Activated CD8-positive, alpha-beta memory T cell treated with anti-CD3 and anti-CD28 coated beads, Interleukin-2, amount 50 U/mL, for 48 hours (primary cell): ENCODE data around the gene NAA10.
A peak's percentile ranks its signal among the peaks of the same experiment; 100 is the strongest.

ENCODE experiments used
- DNase-seq: peaks from one replicate; pipeline ENCODE4 v3.0.0-alpha.2; 2020

The NAA10 gene

DNA sequence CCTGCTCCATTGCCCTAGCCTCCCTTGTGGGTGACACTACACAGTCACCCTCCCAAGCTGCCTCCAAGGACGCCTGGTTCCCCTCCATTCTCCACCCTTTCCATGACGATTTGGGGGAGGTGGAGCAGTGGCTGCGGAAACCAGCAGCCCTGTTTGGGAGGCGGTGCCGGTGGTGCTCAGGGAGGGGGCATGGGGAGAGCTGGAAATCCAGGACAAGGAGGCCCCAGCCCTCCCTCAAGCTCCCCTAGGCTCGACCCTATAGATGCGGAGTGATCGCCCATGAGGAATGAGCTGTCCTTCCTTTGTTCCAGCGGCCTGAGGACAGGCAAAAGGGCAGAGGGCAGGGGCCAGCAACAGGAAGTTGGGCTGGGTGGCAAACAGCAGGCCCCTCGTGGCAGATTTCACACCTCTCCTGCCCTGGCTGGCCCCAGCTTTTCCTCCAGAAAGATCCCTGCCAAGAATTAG, 13.2 kb upstream of the NAA10 start:
- DNase-seq = no peak

DNA sequence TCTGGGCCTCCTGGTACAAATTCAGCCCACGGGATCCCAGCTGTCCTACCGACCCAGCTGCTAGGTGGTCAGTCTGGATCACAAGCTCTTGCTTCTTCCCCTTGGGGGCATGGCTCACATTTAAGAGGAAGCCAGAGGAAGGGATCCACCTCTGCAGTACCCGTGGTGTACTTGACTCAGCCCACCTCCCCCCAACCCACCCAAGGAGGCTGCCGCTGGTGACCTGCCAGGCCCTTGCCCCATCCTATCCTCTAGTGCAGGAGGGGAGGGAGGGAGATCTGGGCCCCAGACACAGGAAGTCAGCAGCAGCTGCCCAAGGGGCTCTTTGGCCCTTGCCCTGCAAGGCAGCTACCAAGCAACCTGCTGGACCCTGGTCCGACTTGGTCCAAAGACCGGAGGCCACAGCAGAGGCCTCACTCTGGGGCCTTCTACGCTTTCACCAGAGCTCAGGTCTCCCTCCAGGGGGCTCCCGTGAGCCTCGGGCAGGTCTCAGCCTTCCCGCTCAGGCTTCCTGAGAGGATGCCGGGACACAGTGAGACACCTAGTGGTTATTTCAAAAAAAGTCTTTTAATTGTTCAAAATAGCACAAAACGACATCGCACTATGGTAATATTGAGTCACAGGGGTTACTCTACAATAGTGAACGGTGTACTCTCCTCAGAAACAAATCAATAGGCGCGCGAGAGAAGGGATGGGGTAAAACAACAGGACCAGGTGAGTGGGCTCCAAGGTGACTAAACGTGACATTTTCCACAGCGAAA, 12.4 kb upstream of the NAA10 start:
- peak; percentile 82 for DNase-seq

DNA sequence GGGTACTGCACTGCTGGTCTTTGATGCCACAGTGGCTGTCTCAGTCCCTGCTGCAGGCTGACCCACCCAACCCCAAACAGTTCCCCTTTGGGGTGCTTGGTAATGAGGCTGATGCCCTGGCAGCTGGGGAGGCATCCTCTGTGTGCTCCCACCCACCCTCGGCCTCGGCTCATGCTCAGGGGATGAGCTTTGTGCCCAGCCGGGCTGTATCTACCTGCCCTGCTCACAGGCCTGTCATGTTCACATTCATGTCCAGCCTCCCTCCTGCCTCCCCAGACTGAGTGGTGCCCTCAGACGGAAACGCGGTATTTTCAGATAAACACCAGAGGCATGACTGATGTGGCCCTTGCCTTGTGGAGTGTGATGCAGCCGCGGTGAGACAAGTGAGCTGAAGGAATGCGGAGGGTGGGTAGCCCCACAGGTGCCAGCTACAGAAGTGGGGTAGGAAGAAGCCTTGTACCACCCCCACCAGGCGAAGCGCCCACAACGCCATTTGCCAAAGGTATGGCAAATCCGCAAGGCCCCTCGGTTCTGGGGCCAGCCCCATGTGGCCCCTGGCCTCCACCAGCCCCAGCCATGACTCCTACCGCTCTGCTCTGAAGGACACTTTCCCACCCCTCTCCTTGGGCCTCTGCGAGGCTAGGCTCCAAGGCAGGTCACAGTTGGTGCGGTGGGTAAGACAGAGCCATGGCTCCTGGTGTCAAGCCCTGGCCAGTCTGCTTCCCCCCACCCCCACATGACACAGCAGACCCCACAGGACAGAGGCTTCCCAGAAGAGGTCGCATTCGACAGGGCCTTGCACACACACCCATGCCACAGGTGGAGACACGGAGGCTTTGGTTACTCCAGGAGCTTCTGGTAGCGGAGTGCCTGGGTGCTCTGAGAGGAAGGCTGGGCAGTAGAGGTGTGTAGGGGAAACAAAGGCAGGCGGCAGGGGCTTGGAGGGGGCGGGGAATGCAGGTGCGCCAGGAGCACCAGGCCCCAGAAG, 11.4 kb upstream of the NAA10 start:
- DNase-seq = no peak

DNA sequence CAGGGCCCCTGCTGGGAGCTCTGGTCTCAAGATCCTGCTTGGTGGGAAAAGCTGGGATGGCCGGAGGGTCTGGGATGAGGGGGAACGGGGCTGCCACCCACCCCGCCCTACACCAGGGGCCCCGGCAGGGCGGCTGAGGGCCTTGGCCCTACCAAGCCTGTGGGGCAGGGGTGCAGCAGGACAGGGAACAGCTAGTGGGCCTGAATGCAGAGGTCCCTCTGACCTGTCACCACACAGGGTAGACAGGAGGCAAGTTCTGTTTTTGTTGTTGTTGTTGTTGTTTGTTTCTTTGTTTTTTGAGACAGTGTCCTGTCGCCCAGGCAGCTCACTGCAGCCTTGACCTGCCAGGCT, 9.9 kb upstream of the NAA10 start:
- no peak for DNase-seq

DNA sequence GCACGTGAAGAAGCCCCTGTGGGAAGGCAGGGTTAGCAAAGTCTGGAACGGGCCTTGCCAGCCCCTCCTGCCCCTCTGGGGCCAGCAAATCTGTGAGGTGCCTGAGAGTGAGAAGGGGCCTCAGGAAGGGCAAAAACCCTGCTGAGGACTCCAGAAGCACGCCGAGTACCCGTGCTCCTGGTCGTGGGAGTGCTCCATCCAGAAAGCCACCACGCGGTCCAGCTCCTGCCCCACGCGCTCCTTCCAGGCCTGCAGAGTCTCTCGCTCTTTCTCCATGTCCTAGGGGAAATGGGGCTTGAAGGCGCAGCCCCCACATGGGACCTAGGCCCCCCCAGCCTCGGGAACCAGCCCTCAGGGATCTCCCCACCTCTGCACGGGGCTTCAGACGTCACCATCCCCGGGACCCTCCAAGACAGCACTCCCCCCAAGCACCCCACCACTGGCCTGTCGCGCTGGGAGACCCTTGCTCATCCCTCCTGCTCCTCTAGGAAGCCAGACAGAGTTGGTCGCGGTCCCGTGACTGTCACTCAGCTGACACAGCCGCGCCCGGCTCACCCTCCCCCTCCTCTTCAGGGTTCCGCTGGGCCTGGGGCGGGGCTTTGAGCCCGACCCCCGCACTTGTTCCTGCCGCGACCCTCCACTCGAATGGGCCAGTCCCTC, 9.4 kb upstream of the NAA10 start, which contains the start of gene RENBP:
TSS of gene RENBP (minus strand) at position 504 of the 660 bp plus-strand sequence. CDS start at position 471, 33 bp downstream.
- DNase-seq = no peak

DNA sequence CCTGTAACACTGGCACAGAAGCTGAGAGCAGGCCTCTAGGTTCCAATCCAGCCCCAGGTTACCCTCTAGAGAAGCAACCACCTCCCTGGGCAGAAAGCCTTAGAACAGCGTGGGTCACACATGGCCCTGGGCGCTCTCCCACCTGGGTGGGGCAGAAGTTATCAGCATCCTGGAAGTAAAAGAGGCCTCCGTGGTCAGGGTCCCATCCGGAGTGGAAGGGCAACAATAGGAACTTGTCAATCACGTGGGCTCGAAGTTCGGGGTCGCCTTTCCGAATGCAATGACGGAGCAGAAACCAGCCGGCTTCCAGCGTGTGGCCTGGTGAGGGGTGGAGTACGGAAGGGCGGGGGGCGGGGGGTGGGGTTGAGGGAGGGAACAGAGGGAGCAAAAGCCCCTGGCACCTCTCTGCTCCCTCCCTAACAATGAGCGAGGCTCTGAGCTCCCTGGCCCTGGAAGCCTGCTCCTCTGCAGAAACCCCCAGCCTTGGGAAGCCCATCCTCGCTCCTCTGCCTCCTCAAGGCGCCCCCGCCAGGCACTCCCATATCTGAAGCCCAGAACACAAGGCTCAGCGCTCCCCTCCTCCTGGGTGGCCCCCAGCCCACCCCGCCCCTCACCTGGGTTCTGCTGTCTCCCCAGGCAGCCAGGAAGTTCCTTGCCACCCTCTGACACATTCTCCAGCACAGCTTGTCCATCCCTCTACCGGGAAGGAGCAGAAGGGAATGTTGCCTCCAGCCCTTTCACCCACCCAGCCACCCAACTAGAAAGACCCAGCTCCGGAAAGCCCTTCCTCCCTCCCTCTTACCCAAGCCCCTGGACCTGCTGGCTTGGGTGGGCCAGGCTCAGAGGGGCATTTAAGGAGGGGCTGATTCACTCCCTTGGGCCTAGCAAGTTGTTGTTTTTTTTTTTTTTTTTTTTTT, 6.8 kb upstream of the NAA10 start:
- no peak for DNase-seq

DNA sequence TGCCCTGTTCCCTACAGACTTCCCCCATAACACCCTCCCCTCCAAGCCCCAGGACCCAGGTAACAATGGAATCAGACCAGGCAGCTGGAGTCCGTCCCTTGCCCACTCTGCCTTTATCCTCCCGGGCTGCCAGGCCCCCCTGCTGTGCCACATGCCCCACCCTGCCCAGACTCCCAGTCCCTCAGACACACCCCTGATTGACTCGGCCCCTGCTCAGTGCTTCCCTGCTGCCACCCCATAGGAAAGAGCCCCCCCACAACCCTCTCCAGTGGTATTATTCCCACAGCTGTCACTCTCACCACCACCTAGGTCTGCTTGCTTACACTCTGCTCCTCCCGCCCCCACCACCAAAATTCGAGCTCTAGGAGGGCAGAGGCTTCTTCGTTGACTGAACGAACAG, 4.7 kb upstream of the NAA10 start:
- DNase-seq = no peak

DNA sequence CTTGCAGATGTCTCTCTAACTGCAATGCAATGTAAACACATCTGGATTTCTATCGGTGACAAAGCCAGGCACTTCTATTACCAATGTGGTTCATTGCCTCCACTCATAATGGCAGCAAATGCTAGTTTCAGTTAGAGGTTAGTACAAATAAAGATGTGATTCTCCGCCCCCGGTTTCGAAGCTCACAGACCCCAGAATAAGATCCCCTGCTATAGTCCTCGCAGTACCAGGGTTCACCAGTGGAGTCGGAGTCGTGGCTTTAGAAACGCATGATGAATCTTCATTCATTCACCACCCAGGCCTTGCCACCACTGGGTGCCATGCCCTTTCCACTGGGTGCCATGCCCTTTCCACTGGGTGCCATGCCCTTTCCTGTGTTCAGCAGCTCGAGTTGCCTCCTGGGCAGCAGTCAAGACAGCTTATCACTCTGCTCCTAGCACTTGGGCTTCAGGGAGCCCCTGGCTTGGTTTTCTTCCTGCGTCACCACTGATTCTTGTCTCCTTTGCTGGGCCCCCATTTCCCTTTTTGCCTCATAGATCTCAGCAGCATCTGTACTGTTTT, 3.5 kb upstream of the NAA10 start:
- DNase-seq = no peak

DNA sequence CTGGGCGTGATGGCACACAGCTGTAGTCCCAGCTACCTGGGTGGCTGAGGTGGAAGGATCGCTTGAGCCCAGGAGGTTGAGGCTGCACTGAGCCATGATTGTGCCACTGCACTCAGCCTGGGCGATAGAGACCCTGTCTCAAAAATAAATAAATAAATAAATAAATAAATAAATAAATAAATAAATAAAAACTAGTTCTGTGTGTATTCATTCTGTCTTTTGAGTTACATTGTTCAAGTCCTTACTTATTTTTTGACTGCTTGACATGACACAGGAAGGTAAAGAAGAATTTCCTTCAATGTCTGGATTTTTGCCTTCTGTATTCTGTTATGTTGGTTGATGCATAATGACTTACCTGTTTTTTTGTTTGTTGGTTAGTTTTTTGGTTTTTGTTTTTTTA, 2.2 kb upstream of the NAA10 start:
- no peak for DNase-seq

DNA sequence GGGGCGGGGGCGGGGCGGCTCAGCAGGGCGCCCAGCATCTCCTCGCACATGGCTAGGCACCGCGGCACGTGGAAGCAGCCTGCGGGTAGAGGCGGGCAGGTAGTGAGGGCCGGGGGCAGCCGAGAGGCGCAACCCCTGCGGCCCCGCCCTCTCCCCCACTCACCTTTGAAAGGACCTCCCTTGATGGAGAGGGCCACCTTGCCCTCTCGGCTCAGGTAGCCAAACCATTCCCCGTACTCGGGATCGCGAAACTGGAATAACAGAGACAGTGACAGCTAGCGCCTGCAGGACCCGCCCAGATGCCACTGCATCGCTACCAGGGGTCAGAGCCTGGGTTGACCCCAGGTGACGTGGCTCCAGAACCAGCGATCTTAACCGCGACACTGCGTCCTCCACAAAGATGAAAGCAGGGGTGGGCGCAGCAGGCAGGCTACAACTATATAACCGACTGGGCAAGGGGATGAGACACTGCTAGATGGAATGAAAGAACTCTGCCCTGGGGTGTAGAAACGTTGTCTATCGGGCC, 552 bp upstream of the NAA10 start:
- DNase-seq = no peak

DNA sequence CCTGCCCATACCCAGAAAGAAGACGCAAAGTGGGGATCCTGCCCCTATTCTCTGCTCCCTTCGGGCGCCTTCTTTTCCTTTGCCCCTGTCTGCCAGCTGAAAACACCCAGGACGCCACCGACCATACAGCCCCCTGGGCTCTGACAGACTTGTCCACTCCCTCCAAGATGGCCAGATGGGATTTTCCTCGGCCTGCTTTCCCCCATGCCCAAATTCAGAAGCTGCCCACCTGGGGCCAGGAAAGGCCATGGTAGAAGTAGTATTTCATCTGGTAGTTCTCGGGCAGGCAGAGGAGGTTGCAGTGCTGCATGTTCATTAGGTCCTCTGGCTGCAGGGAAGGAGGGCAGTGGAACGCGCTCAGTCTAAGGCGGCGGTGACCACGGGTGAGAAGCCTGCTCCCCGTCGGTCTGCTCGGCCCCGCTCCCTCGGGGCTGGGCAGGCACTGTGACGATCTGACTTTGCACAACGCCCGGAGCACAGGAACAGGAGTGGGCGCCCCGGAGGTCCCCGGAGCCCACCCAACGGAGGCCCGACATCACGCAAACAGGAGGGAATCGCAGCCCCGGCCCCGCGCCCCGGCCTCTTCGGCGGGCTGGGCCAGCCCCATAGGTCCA, 582 bp downstream of the NAA10 start:
- no peak for DNase-seq

DNA sequence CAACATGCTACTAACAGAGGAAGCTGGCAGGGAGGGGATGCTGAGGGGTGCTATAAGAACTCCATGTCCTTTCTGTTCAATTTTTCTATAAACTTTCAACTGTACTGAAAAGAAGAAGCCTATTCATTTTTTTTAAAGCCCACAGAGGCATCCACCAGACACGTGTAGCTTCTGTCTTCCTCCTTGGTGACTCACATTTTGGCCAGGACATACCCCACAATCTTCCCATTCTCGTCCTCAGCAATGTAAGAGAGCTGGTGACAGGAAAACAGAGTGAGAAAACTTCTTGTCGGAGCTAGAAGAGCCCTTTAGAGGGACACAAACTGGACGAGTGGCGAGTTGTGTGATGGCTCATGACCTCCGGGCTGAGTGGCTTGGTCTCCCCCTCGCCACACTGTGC, 1.1 kb downstream of the NAA10 start:
- no peak for DNase-seq

DNA sequence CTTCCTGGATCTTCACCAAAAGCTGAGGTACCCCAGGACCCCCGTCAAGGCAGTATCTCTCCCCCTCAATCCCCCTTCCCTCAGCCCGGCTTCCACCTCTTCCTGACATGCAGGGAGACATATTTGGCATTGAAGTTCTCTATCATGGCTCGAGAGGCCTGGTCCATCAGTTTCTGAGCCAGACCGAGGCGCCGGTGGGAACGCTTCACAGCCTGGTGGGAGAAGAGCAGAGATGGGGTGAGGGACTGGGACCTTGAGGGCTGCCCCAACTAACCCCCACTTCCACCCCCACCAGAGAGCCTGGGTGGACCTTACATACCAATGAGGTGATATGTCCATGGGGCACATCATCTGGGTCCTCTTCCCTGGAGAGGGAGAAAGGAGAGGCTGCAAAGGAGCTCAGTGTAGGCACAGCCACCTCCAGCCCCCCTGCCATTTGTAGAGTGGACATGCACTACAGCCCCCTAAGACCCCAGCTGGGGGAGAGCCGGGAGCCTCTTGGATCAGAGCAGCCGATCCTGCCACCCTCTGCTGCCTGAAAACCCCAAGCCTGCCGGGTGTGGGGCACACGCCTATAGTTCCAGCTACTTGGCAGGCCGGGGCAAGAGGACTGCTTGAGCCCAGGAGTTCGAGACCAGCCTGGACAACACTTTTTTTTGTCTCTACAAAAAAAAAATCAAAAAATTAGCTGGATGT, 2.5 kb downstream of the NAA10 start:
- no peak for DNase-seq

DNA sequence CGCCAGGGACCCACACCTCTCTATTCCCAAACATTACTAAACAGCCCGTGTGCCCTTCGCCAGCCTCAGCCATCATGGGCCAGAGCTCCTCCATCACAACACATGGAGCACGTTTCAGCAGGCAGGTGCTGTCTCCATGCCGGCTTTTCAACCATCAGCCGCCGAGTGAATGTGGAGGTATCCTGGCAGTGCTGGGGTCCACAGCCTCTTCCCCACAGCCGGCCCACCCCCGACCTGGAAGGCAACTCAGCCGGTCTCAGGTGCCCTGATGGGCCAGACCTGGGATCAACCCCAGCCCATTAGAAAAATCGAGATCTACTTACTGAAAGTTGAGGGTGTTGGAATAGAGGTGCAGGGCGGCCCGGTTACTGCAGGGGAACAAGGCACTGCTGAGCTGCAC, 3.1 kb downstream of the NAA10 start:
- DNase-seq = no peak

DNA sequence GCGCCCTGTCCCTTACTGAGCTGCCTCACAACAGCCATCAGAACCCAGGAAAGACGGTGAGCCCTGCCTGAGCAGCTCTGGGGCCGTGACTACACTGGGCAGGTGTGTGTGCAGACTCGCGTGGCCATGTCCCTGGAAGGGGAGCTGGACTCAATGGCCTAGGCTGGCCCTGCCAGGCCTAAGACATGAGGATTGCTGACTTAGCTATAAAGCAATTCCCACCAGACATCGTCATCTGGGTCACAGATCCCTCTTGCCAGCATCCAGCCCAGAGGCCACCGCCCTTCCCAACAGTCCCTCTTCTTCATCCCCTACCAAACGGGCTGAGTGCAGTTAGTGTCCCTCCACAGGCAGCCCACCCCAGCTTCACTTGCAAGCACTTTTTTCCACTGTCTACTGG, 3.7 kb downstream of the NAA10 start:
- DNase-seq = no peak

DNA sequence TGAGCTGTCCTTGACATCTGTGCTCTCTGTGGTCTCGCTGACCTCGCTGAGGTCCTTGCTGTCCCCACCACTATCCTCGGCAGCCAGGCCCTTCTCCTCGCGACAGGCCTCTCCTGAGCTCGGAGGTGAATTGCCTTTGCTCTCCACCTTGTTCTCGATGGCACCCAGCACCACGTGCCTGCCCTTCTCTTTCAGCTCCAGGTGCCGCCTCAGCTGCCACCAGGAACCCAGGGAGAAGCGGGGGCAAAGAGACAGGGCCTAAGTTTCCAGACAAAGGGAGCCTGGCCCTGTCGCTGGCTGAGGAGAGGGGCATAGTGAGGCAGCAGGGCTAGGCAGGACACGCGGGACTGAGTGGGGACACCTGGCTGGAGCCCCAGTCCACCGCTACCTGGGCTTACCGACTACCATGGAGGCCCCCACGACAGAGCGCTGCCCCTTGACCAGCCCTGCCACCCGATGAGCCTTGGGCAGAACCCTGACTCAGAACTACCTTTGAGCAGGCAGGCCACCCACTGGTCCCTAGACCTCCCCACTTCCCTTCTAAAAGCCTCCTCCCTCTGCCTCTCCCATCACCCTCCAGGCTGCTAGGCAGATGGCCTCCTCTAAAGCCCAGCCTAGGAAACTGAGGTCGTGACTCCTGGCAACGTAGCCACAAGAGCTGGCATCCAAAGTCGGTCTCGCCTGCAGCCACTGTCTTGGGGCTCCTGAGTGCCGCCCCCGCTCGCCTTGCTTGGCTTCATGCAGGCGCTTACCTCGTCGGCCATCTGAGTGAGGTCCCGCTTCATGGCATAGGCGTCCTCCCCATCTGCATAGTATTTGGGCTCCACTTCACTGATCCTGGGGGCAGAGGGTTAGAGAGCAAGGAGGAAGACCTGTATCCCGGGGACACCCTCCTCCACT, 4.6 kb downstream of the NAA10 start:
- DNase-seq = no peak

DNA sequence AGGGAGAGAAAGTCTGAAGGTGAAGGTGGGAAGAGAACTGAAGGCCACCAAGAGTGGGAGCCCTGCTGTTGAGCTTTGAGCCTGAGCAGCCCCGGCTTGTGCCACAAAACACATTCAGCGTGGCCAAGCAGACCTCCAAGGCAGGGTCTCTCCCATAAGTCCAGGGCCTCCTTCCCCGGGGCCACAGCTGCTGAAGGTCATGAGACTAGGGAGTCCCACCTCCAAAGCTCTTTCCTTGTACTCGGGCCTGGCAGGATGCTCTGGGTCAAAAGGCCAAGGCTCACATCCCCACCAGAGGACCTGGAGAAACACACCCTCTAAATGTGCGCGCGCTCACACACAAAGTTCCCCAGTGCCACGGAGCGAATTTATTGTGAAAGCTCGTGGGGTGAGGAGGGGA, 5.3 kb downstream of the NAA10 start:
- DNase-seq = no peak

DNA sequence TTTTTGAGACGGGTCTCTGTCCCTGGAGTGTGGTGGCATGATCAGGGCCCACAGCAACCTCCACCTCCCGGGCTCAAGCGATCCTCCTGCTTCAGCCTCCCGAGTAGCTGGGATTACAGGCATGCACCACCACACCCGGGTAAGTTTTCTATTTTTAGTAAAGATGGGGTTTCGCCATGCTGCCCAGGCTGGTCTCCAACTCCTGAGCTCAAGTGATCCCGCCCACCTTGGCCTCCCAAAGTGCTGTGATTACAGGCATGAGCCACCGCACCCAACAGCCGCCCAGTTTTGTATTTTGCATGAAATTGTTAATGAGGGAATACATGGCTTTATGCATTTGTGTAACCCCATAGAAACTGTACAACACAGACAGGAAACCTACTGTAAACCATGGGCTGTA, 6.0 kb downstream of the NAA10 start:
- no peak for DNase-seq
